ENCODE results near the gene SPART. TPM values are rescaled to one million over a fixed set of nuclear protein-coding genes. Genes with fewer than 3 reads are reported as not detected.

Gene SPART
- polyA plus RNA-seq, 1 donor (not counting 4 experiments of a cell fraction or from before 2014, with no cell fraction given), result 35.5 TPM

DNA sequence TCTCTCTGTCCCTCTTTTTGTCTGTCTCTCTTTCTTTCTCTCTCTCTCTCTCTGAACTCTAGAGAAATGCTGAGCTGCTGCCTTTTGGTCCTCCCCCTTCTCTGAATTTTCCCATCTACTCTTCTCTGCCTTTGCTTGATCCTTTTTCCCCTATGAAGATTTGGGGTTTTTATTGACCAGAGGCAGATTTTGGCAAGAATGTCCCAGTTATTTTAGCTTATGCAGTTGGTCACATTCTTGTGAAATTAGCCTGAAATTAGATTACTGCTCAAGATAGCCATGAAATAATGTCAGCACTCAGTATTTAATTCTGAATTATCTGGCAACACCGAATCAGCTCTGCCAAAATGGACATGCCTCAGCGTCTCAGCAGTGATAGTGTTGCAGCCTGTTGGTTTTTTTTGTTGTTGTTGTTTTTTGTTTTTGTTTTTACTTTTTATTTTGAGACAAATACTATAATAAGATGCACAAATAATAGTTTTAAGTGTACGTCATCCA lies 17.2 kb upstream of the SPART start:
- DNase-seq (ENCODE audit: low read depth, low spot score), result no peak

DNA sequence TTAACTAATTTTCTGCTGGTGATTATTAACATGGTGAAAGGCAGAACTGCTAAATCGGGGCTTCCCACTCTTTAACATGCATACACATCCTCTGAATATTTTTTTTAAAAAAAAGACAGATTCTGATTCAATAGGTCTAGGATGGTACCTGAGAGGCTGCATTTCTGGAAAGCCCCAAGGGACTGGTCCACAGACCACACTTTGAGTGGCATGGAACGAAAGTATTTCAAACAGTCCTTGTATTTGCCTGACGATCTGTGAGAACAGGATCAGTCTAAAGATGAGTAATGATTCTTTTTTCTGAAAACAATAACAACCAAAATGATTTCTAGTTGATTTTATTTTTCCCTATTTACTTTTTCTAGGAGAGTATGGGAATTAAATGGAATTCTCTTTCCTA lies 16.7 kb upstream of the SPART start:
- Histone ChIP-seq H3K27me3 (ENCODE audit: control insufficient read depth, extremely low read depth, insufficient read depth, low read length) (no peaks in the 10 kb centered on the region), H3K36me3 (ENCODE audit: control insufficient read depth in 2 of 2, extremely low read depth in 1 of 2, insufficient read depth in 2 of 2, low read length in 2 of 2) (no peaks in the 10 kb centered on the region), H3K9me1 (ENCODE audit: control insufficient read depth, extremely low read depth, insufficient read depth, low read length) (no peaks in the 10 kb centered on the region), H3K4me3 (ENCODE audit: control insufficient read depth in 2 of 3, extremely low read depth in 1 of 3, insufficient read depth in 2 of 3, low read depth in 1 of 3, low read length in 3 of 3) (no peak overlapping the region), H3K4me1 (ENCODE audit: control insufficient read depth, extremely low read depth, insufficient read depth, low read length) (peaks cover 4% of the 10 kb centered on the region), H3K79me2 (ENCODE audit: control insufficient read depth, insufficient read depth, low read length) (no peaks in the 10 kb centered on the region), H2AFZ (ENCODE audit: control insufficient read depth, low read length) (no peak overlapping the region), H3K9ac (ENCODE audit: control insufficient read depth, extremely low read depth, insufficient read depth, low read length) (no peak overlapping the region), H3K9me3 (ENCODE audit: control insufficient read depth, low read depth, low read length) (no peaks in the 10 kb centered on the region), H3K27ac (ENCODE audit: control insufficient read depth, insufficient read depth, low read length) (no peak overlapping the region), H3K4me2 (ENCODE audit: control insufficient read depth, extremely low read depth, insufficient read depth, low read depth, low read length) (no peak overlapping the region), H4K20me1 (ENCODE audit: control insufficient read depth, extremely low read depth, insufficient read depth, low read length) (no peaks in the 10 kb centered on the region)
- no peak for TF ChIP-seq CTCF (optimal IDR thresholded peaks at IDR 0.05 in 1 of 3, IDR thresholded peaks at IDR 0.05 in 1 of 3, conservative IDR thresholded peaks at IDR 0.05 in 1 of 3; ENCODE audit: extremely low read depth in 1 of 3, insufficient read depth in 2 of 3, low read length in 3 of 3)
- no peak for TF ChIP-seq EZH2 (IDR thresholded peaks at IDR 0.05; ENCODE audit: low read length)
- FAIRE-seq, result no peak
- dilution Hi-C loops (cut with MboI; ENCODE audit: extremely low pct_ligation_motif_present, low sequenced_read_pairs), result no loop called here
- no peak for DNase-seq (ENCODE audit: low read depth, low spot score)

More for the DNA sequence above, 17.2 kb upstream of the SPART start:
- no peak overlapping the region for H3K9ac ChIP-seq (ENCODE audit: control insufficient read depth, extremely low read depth, insufficient read depth, low read length)
- dilution Hi-C loops (cut with MboI; ENCODE audit: extremely low pct_ligation_motif_present, low sequenced_read_pairs), result no loop called here
- H4K20me1 ChIP-seq (ENCODE audit: control insufficient read depth, extremely low read depth, insufficient read depth, low read length), result no peaks in the 10 kb centered on the region
- no peak overlapping the region for H3K27ac ChIP-seq (ENCODE audit: control insufficient read depth, insufficient read depth, low read length)
- H3K79me2 ChIP-seq (ENCODE audit: control insufficient read depth, insufficient read depth, low read length), result no peaks in the 10 kb centered on the region
- H2AFZ ChIP-seq (ENCODE audit: control insufficient read depth, low read length), result no peak overlapping the region
- no peaks in the 10 kb centered on the region for H3K36me3 ChIP-seq (ENCODE audit: control insufficient read depth in 2 of 2, extremely low read depth in 1 of 2, insufficient read depth in 2 of 2, low read length in 2 of 2)
- no peaks in the 10 kb centered on the region for H3K9me3 ChIP-seq (ENCODE audit: control insufficient read depth, low read depth, low read length)
- H3K9me1 ChIP-seq (ENCODE audit: control insufficient read depth, extremely low read depth, insufficient read depth, low read length), result no peaks in the 10 kb centered on the region
- no peak overlapping the region for H3K4me2 ChIP-seq (ENCODE audit: control insufficient read depth, extremely low read depth, insufficient read depth, low read depth, low read length)
- TF ChIP-seq EZH2 (IDR thresholded peaks at IDR 0.05; ENCODE audit: low read length) (no peak), CTCF (optimal IDR thresholded peaks at IDR 0.05 in 1 of 3, IDR thresholded peaks at IDR 0.05 in 1 of 3, conservative IDR thresholded peaks at IDR 0.05 in 1 of 3; ENCODE audit: extremely low read depth in 1 of 3, insufficient read depth in 2 of 3, low read length in 3 of 3) (no peak)
- H3K4me1 ChIP-seq (ENCODE audit: control insufficient read depth, extremely low read depth, insufficient read depth, low read length), result peaks cover 4% of the 10 kb centered on the region
- H3K27me3 ChIP-seq (ENCODE audit: control insufficient read depth, extremely low read depth, insufficient read depth, low read length), result no peaks in the 10 kb centered on the region
- H3K4me3 ChIP-seq (ENCODE audit: control insufficient read depth in 2 of 3, extremely low read depth in 1 of 3, insufficient read depth in 2 of 3, low read depth in 1 of 3, low read length in 3 of 3), result no peak overlapping the region
- no peak for FAIRE-seq
